ENCODE measurements around the gene LIN37. TPM values are rescaled to one million over a fixed set of nuclear protein-coding genes. Genes with fewer than 3 reads are reported as not detected.

LIN37 gene
- total RNA-seq, 4 donors from 2014 or later, result 5.7 to 13.4 (median 9.5) TPM

- H3K9me3 ChIP-seq, result no peaks in the 10 kb centered on the region
- no peak for TF ChIP-seq CTCF (IDR thresholded peaks at IDR 0.05)
- no peak for TF ChIP-seq POLR2A (IDR thresholded peaks at IDR 0.05)
- DNase-seq, result no peak
- no peak overlapping the region for H3K27ac ChIP-seq
- no peak overlapping the region for H3K4me3 ChIP-seq
- 29 to 41% methylated on average over 2 to 3 of the region's 3 CpGs for whole genome bisulfite sequencing, 2 donors
- intact Hi-C loops (cut with DNase I), result no loop called here
- no peaks in the 10 kb centered on the region for H3K4me1 ChIP-seq
- no peaks in the 10 kb centered on the region for H3K36me3 ChIP-seq
- peaks cover 0 to 58% (median 3%) of the 10 kb centered on the region in 4 donors for H3K27me3 ChIP-seq
Observed at GRCh38 chr19:35801828-35802227, 53.5 kb downstream of the LIN37 start.

Other genes with a start within 250 kb of the LIN37 start
- 100 to 1,000 TPM in 3 of 4 donors, 10 to 100 TPM in 1; 81.6 to 449 (median 257) TPM for gene DMKN, start 234.9 kb upstream of the LIN37 start, total RNA-seq
- gene SBSN, start 220.3 kb upstream of the LIN37 start, total RNA-seq, result 1,000 to 10,000 TPM in 1 of 4 donors, 100 to 1,000 TPM in 2, 10 to 100 TPM in 1; 58.2 to 1,096 (median 541) TPM
- gene GAPDHS, start 215.1 kb upstream of the LIN37 start, total RNA-seq, result not detected
- 100 to 1,000 TPM in 1 of 4 donors, 10 to 100 TPM in 3; 68.1 to 119 (median 89.6) TPM for gene TMEM147, start 202.9 kb upstream of the LIN37 start, total RNA-seq
- under 1 TPM in 1 of 4 donors, not detected in 3; 0.18 TPM for gene ATP4A, start 184.9 kb upstream of the LIN37 start, total RNA-seq
- gene PMIS2, start 162.4 kb upstream of the LIN37 start, total RNA-seq, result not detected
- 10 to 100 TPM in 2 of 4 donors, 1 to 10 TPM in 2; 3.5 to 11.5 (median 10.6) TPM for gene HAUS5, start 135.8 kb upstream of the LIN37 start, total RNA-seq
- 10 to 100 TPM; 52.1 to 59.1 (median 53.0) TPM for gene RBM42, start 119.5 kb upstream of the LIN37 start, total RNA-seq
- under 1 TPM in 2 of 4 donors, not detected in 2; 0.31 to 0.44 TPM for gene ETV2, start 106.8 kb upstream of the LIN37 start, total RNA-seq
- gene COX6B1, start 100.3 kb upstream of the LIN37 start, total RNA-seq, result 100 to 1,000 TPM; 582 to 942 (median 761) TPM
- gene UPK1A, start 82.1 kb upstream of the LIN37 start, total RNA-seq, result 10 to 100 TPM in 1 of 4 donors, 1 to 10 TPM in 2, not detected in 1; 4.6 to 18.7 (median 9.8) TPM
- gene ZBTB32, start 44.0 kb upstream of the LIN37 start, total RNA-seq, result under 1 TPM in 1 of 4 donors, not detected in 3; 0.38 TPM
- gene KMT2B, start 30.6 kb upstream of the LIN37 start, total RNA-seq, result 10 to 100 TPM in 3 of 4 donors, 1 to 10 TPM in 1; 7.5 to 33.7 (median 15.6) TPM
- 1 to 10 TPM in 3 of 4 donors, under 1 TPM in 1; 0.87 to 4.8 (median 4.3) TPM for gene IGFLR1, start 6.1 kb upstream of the LIN37 start, total RNA-seq
- 10 to 100 TPM; 10.2 to 19.0 (median 17.5) TPM for gene U2AF1L4, start 3.2 kb upstream of the LIN37 start, total RNA-seq
- gene PSENEN, start 2.9 kb upstream of the LIN37 start, total RNA-seq, result 10 to 100 TPM; 23.3 to 33.9 (median 32.3) TPM
- 10 to 100 TPM in 1 of 4 donors, 1 to 10 TPM in 3; 1.7 to 21.9 (median 3.6) TPM for gene HSPB6, start 8.5 kb downstream of the LIN37 start, total RNA-seq
- 1 to 10 TPM; 3.7 to 9.7 (median 8.6) TPM for gene PROSER3, start 9.6 kb downstream of the LIN37 start, total RNA-seq
- gene ARHGAP33, start 27.0 kb downstream of the LIN37 start, total RNA-seq, result 1 to 10 TPM; 1.3 to 8.4 (median 2.3) TPM
- gene PRODH2, start 64.3 kb downstream of the LIN37 start, total RNA-seq, result not detected
- gene NPHS1, start 103.9 kb downstream of the LIN37 start, total RNA-seq, result not detected
- gene KIRREL2, start 108.3 kb downstream of the LIN37 start, total RNA-seq, result under 1 TPM in 1 of 4 donors, not detected in 3; 0.57 TPM
- 1 to 10 TPM in 1 of 4 donors, under 1 TPM in 2, not detected in 1; 0.44 to 1.7 (median 0.76) TPM for gene APLP1, start 120.0 kb downstream of the LIN37 start, total RNA-seq
- gene NFKBID, start 152.0 kb downstream of the LIN37 start, total RNA-seq, result 10 to 100 TPM in 2 of 4 donors, 1 to 10 TPM in 2; 4.0 to 29.4 (median 11.6) TPM
- 1 to 10 TPM in 1 of 4 donors, not detected in 3; 1.3 TPM for gene HCST, start 154.0 kb downstream of the LIN37 start, total RNA-seq
- 10 to 100 TPM in 3 of 4 donors, 1 to 10 TPM in 1; 4.5 to 95.9 (median 33.8) TPM for gene TYROBP, start 159.7 kb downstream of the LIN37 start, total RNA-seq
- gene LRFN3, start 187.8 kb downstream of the LIN37 start, total RNA-seq, result 10 to 100 TPM in 1 of 4 donors, 1 to 10 TPM in 3; 5.6 to 12.4 (median 7.5) TPM
- 10 to 100 TPM; 17.6 to 40.1 (median 29.6) TPM for gene SDHAF1, start 246.6 kb downstream of the LIN37 start, total RNA-seq